A549 (cell line): ENCODE data around the gene NUDT14.

Experiments used
- CBX8 ChIP-seq: fragments of 200-600 bp; sonication (generic); IDR thresholded peaks from 2 replicates; pipeline ENCODE4 v1.6.1; 2016
- EP300 ChIP-seq, 2 experiments: fragments of >200 bp; sonication (Bioruptor Twin); formaldehyde crosslinking; IDR thresholded peaks; 2 replicates in 1 of 2; 3 replicates in 1 of 2; pipeline ENCODE4 v1.6.1; 2016 to 2017
- JUN ChIP-seq, 2 experiments: fragments of >200 bp; sonication (Bioruptor Twin); formaldehyde crosslinking; IDR thresholded peaks; 2 replicates in 1 of 2; 3 replicates in 1 of 2; pipeline ENCODE4 v1.6.1; 2016 to 2017
- JUNB ChIP-seq: fragments of >200 bp; sonication (Bioruptor Twin); formaldehyde crosslinking; IDR thresholded peaks from 2 replicates; pipeline ENCODE4 v1.6.1; 2016
- KDM1A ChIP-seq: fragments of 200-600 bp; sonication (generic); IDR thresholded peaks from 2 replicates; pipeline ENCODE4 v1.6.1; 2016; ENCODE audit warnings: low read depth, mild to moderate bottlenecking
- POLR2A ChIP-seq: IDR thresholded peaks from 2 replicates; pipeline ENCODE4 v1.6.1; 2012; ENCODE audit warnings: mild to moderate bottlenecking, low read length
- TF ChIP-seq, protein P1 (sequence below): fragments of >200 bp; sonication (Bioruptor Twin); formaldehyde crosslinking; IDR thresholded peaks from 3 replicates; pipeline ENCODE4 v1.5.1; 2016
- TF ChIP-seq, protein P2 (sequence below): fragments of 450-650 bp; IDR thresholded peaks from 2 replicates; pipeline ENCODE4 v1.6.1; 2014; ENCODE audit warnings: antibody characterized with exemption
- TF ChIP-seq, protein P3 (sequence below): fragments of 200-600 bp; sonication (generic); IDR thresholded peaks from 2 replicates; pipeline ENCODE4 v1.6.1; 2016; ENCODE audit warnings: antibody characterized with exemption, mild to moderate bottlenecking, moderate library complexity

DNA sequence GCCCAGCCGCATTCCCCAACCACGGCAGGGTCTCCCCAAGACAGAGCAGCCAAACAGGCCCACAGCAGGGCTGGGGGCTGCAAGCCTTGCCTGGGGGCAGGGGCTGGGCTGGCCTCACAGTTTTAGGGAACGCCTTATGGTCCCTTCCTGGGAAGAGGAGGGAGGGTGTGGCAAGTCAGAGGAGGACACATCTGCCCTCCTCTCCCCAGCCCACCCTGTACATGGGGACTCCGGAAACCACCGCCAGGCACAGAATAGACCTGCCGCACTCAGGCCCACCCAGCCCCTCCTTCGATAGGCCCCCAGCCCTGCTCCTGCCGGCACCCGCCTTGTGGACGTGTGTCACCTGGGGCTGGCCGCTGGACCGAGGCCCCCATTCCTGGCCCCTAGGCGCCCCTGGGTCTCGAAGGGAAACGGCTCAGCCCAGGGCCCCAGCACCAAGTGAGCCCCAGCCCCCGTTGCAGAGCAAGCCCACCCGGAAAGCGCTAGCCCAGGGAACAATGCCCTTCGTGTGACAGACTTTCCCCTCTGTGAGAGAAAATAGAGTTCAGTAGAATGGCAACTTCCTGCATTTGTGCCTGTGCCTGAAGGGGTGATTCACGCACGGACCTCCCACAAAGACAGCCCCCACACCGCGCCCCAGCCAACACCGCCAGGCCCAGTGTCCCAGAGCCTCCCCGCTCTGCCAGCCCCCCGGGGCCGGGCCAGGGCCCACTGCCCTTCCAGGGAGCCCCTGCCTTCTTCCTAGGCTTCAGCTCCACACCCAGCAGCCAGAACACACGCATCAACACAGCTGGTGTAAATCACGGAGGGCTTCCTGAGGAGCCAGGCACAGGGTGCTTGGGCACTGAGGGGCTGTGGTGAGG, 12.0 kb upstream of the NUDT14 start:
- TF ChIP-seq, protein P1, sequence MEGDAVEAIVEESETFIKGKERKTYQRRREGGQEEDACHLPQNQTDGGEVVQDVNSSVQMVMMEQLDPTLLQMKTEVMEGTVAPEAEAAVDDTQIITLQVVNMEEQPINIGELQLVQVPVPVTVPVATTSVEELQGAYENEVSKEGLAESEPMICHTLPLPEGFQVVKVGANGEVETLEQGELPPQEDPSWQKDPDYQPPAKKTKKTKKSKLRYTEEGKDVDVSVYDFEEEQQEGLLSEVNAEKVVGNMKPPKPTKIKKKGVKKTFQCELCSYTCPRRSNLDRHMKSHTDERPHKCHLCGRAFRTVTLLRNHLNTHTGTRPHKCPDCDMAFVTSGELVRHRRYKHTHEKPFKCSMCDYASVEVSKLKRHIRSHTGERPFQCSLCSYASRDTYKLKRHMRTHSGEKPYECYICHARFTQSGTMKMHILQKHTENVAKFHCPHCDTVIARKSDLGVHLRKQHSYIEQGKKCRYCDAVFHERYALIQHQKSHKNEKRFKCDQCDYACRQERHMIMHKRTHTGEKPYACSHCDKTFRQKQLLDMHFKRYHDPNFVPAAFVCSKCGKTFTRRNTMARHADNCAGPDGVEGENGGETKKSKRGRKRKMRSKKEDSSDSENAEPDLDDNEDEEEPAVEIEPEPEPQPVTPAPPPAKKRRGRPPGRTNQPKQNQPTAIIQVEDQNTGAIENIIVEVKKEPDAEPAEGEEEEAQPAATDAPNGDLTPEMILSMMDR = no peak
- TF ChIP-seq, protein P2, sequence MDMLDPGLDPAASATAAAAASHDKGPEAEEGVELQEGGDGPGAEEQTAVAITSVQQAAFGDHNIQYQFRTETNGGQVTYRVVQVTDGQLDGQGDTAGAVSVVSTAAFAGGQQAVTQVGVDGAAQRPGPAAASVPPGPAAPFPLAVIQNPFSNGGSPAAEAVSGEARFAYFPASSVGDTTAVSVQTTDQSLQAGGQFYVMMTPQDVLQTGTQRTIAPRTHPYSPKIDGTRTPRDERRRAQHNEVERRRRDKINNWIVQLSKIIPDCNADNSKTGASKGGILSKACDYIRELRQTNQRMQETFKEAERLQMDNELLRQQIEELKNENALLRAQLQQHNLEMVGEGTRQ = no peak
- no peak for TF ChIP-seq EP300 (IDR thresholded peaks at IDR 0.05)
- TF ChIP-seq, protein P3, sequence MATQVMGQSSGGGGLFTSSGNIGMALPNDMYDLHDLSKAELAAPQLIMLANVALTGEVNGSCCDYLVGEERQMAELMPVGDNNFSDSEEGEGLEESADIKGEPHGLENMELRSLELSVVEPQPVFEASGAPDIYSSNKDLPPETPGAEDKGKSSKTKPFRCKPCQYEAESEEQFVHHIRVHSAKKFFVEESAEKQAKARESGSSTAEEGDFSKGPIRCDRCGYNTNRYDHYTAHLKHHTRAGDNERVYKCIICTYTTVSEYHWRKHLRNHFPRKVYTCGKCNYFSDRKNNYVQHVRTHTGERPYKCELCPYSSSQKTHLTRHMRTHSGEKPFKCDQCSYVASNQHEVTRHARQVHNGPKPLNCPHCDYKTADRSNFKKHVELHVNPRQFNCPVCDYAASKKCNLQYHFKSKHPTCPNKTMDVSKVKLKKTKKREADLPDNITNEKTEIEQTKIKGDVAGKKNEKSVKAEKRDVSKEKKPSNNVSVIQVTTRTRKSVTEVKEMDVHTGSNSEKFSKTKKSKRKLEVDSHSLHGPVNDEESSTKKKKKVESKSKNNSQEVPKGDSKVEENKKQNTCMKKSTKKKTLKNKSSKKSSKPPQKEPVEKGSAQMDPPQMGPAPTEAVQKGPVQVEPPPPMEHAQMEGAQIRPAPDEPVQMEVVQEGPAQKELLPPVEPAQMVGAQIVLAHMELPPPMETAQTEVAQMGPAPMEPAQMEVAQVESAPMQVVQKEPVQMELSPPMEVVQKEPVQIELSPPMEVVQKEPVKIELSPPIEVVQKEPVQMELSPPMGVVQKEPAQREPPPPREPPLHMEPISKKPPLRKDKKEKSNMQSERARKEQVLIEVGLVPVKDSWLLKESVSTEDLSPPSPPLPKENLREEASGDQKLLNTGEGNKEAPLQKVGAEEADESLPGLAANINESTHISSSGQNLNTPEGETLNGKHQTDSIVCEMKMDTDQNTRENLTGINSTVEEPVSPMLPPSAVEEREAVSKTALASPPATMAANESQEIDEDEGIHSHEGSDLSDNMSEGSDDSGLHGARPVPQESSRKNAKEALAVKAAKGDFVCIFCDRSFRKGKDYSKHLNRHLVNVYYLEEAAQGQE = no peak
- no peak for TF ChIP-seq POLR2A
- no peak for TF ChIP-seq CBX8
- no peak for TF ChIP-seq KDM1A
- TF ChIP-seq JUN (IDR thresholded peaks at IDR 0.05) = no peak
- TF ChIP-seq JUNB = no peak
